Right lobe of liver (tissue), 6 donors: ENCODE results near the gene MUC5B. TPM values are rescaled to one million over a fixed set of nuclear protein-coding genes. Genes with fewer than 3 reads are reported as not detected.

Experiments
- ATAC-seq, 4 donors: fragments of 200-7000 bp; cut with Tn5 transposase; one replicate each; pipeline ENCODE4 v1.9.1; 2020; ENCODE audit warnings: mild to moderate bottlenecking in 4 of 4, moderate library complexity in 4 of 4
- DNase-seq, 3 donors: peaks; one replicate each; pipeline ENCODE4 v3.0.0-alpha.2; 2020
- H3K27ac ChIP-seq, 3 donors: fragments of 200-600 bp; one replicate each; pipeline ENCODE4 v1.8.0; 2022
- H3K27me3 ChIP-seq, 2 donors: fragments of 200-600 bp; one replicate each; pipeline ENCODE4 v1.8.0; 2022
- H3K36me3 ChIP-seq, 4 donors: fragments of 200-600 bp; sonication (generic) in 1 of 4; one replicate each; pipeline versions ENCODE4 v1.5.1 to v1.8.0; 2017 to 2022; ENCODE audit warnings: control low read depth in 1 of 4
- H3K4me1 ChIP-seq, 4 donors: fragments of 200-600 bp; sonication (generic) in 1 of 4; one replicate each; pipeline versions ENCODE4 v1.5.1 to v1.8.0; 2017 to 2022; ENCODE audit warnings: control low read depth in 1 of 4
- H3K4me3 ChIP-seq, 3 donors: fragments of 200-600 bp; one replicate each; pipeline ENCODE4 v1.8.0; 2022
- H3K9me3 ChIP-seq, 4 donors: fragments of 200-600 bp; sonication (generic) in 1 of 4; one replicate each; pipeline versions ENCODE4 v1.5.1 to v1.8.0; 2017 to 2022; ENCODE audit warnings: control low read depth in 1 of 4
- CTCF ChIP-seq, 4 donors: fragments of 200-600 bp in 3 of 4; fragments of 450-650 bp in 1 of 4; IDR thresholded peaks; one replicate each; pipeline versions ENCODE4 v1.5.1 to v1.8.0; 2016 to 2022; ENCODE audit warnings: antibody characterized with exemption in 4 of 4, mild to moderate bottlenecking in 2 of 4
- POLR2A ChIP-seq: fragments of 450-650 bp; IDR thresholded peaks from one replicate; pipeline ENCODE4 v1.6.1; 2017; ENCODE audit warnings: antibody characterized with exemption, mild to moderate bottlenecking
- WGBS: methylation state at CpG from one replicate; pipeline ENCODE4 v1.1.6; 2018; ENCODE audit warnings: low coverage, low lambda C conversion rate; ENCODE audit not compliant: insufficient coverage; ENCODE audit errors: missing lambda C conversion rate; 5-methylcytosine and 5-hydroxymethylcytosine counted together
- intact Hi-C, 2 donors: fragments of 100-400 bp; cut with DNase I; formaldehyde crosslinking; loops; one replicate each; pipeline versions ENCODE4 v1.11.2 to v1.14.1; 2022
- total RNA-seq, 6 experiments: library from RNA; depleted of rRNA in 2 of 6; stranded (reverse); fragments of >200 nt in 2 of 6; fragmentation: NEBNext Ultra II Directional in 3 of 6; extraction: Animal tissue kit (Norgen Biotek cat#: 25700) in 3 of 6; gene quantifications; one replicate each; pipeline versions ENCODE4 v1.1.0 to v1.2.4, GENCODE V29; 2016 to 2023
- donor health status: DM: no; HTN: yes; CAD: no.
- donor health status: DM: no; HTN: no; CAD: no.
- donor health status: DM: no; HTN: no; CAD: no.
- donor health status: DM: no; HTN: yes; CAD: no.
- donor health status: DM: no; HTN: yes; CAD: no.

MUC5B gene
- total RNA-seq, 6 experiments from 2014 or later: 0.06 to 3.7 (median 0.78) TPM

- ATAC-seq: no peak
- H3K4me1 ChIP-seq: peaks cover 0 to 40% (median 23%) of the 10 kb centered on the region in 4 donors
- intact Hi-C loops: no loop called here
- peak in 1 of 3 donors; percentile 44 for DNase-seq
- H3K27me3 ChIP-seq: no peaks in the 10 kb centered on the region
- WGBS: 81% methylated on average over 8 of the region's 22 CpGs
- H3K4me3 ChIP-seq: no peak overlapping the region
- no peaks in the 10 kb centered on the region for H3K9me3 ChIP-seq
- no peak for TF ChIP-seq CTCF (IDR thresholded peaks at IDR 0.05)
- no peak for TF ChIP-seq POLR2A
- no peak overlapping the region for H3K27ac ChIP-seq
- H3K36me3 ChIP-seq: peaks cover 0 to 38% (median 11%) of the 10 kb centered on the region in 4 donors
Measured at GRCh38 chr11:1295086-1295485, 72.2 kb downstream of the MUC5B start.

GRCh38 chr11:1295591-1295990 lies 72.7 kb downstream of the MUC5B start:
- Histone ChIP-seq H3K4me3 (no peak overlapping the region), H3K27me3 (no peaks in the 10 kb centered on the region), H3K27ac (no peak overlapping the region), H3K9me3 (no peaks in the 10 kb centered on the region), H3K36me3 (peaks cover 0 to 33% (median 9%) of the 10 kb centered on the region in 4 donors), H3K4me1 (peaks cover 0 to 45% (median 25%) of the 10 kb centered on the region in 4 donors)
- WGBS: 40% methylated on average over 1 of the region's 23 CpGs
- TF ChIP-seq POLR2A (no peak), CTCF (IDR thresholded peaks at IDR 0.05) (no peak)
- peak in 1 of 3 donors; percentile 44 for DNase-seq
- intact Hi-C loops: no loop called here
- ATAC-seq: no peak

- WGBS: 73% methylated on average over 3 of the region's 9 CpGs
- DNase-seq: peak in 1 of 3 donors; percentile 45
- intact Hi-C loops: no loop called here
Measured at GRCh38 chr11:1296287-1296686, 73.4 kb downstream of the MUC5B start.

GRCh38 chr11:1297011-1297575 lies 74.2 kb downstream of the MUC5B start:
- peak in 1 of 3 donors; percentile 60 for DNase-seq
- H3K4me3 ChIP-seq: peak overlapping the region in 1 of 3 donors; percentile 25

More at GRCh38 chr11:1296287-1296686, 73.4 kb downstream of the MUC5B start:
- Histone ChIP-seq H3K4me3 (no peak overlapping the region), H3K27ac (no peak overlapping the region), H3K9me3 (no peaks in the 10 kb centered on the region), H3K4me1 (peaks cover 0 to 52% (median 28%) of the 10 kb centered on the region in 4 donors), H3K36me3 (peaks cover 0 to 28% (median 9%) of the 10 kb centered on the region in 4 donors), H3K27me3 (no peaks in the 10 kb centered on the region)
- no peak for TF ChIP-seq POLR2A
- no peak for TF ChIP-seq CTCF (IDR thresholded peaks at IDR 0.05)
- ATAC-seq: no peak

More at GRCh38 chr11:1297011-1297575, 74.2 kb downstream of the MUC5B start:
- TF ChIP-seq POLR2A: no peak
- TF ChIP-seq CTCF (IDR thresholded peaks at IDR 0.05): no peak
- peaks cover 0 to 60% (median 32%) of the 10 kb centered on the region in 4 donors for H3K4me1 ChIP-seq
- no peaks in the 10 kb centered on the region for H3K27me3 ChIP-seq
- no peaks in the 10 kb centered on the region for H3K9me3 ChIP-seq
- intact Hi-C loops: no loop called here
- peak overlapping the region; percentile 62 to 96 (median 91) for H3K27ac ChIP-seq
- WGBS: 52% methylated on average over 5 of the region's 25 CpGs
- peak in 2 of 4 donors; percentile 0 to 1 for ATAC-seq
- H3K36me3 ChIP-seq: peaks cover 0 to 24% (median 9%) of the 10 kb centered on the region in 4 donors
